Natural killer cell (primary cell): ENCODE results near the gene DYNC2H1. TPM values are rescaled to one million over a fixed set of nuclear protein-coding genes. Genes with fewer than 3 reads are reported as not detected.

Source experiments
- ATAC-seq, 3 donors: fragments of 150-1000 bp in 2 of 3; fragments of 200-7000 bp in 1 of 3; cut with Tn5 transposase; 1 replicate in 1 of 3; 2 replicates in 2 of 3; pipeline ENCODE4 v1.10.0; 2021; ENCODE audit warnings: mild to moderate bottlenecking in 2 of 3, moderate library complexity in 2 of 3
- DNase-seq, 2 donors: peaks; one replicate each; pipeline versions ENCODE4 v3.0.0 to v3.0.0-alpha.2; 2013 to 2021; ENCODE audit warnings: mixed read lengths in 1 of 2
- H3K27ac ChIP-seq: one replicate; pipeline ENCODE4 v1.5.1; 2013; ENCODE audit warnings: mild to moderate bottlenecking, low read length
- H3K27me3 ChIP-seq: one replicate; pipeline ENCODE4 v1.6.1; 2013; ENCODE audit warnings: low read length; ENCODE audit not compliant: control insufficient read depth, insufficient read depth
- H3K36me3 ChIP-seq: one replicate; pipeline ENCODE4 v1.6.1; 2013; ENCODE audit warnings: low read length; ENCODE audit not compliant: control insufficient read depth, insufficient read depth
- H3K4me1 ChIP-seq: one replicate; pipeline ENCODE4 v1.6.1; 2013; ENCODE audit warnings: low read length; ENCODE audit not compliant: control insufficient read depth, insufficient read depth
- H3K4me3 ChIP-seq: one replicate; pipeline ENCODE4 v1.5.1; 2013; ENCODE audit warnings: low read length
- H3K9me3 ChIP-seq: one replicate; pipeline ENCODE4 v1.6.1; 2013; ENCODE audit warnings: low read length; ENCODE audit not compliant: control insufficient read depth, insufficient read depth
- H3K27ac Mint-ChIP-seq, 2 donors: one replicate each; pipeline ENCODE4 v1.8.0; 2022; ENCODE audit warnings: mild to moderate bottlenecking in 2 of 2, mixed read lengths in 2 of 2, moderate library complexity in 1 of 2
- H3K27me3 Mint-ChIP-seq, 2 donors: one replicate each; pipeline ENCODE4 v1.8.0; 2022; ENCODE audit warnings: low read depth in 2 of 2, mixed read lengths in 2 of 2
- H3K36me3 Mint-ChIP-seq: one replicate; pipeline ENCODE4 v1.8.0; 2022; ENCODE audit warnings: mixed read lengths
- H3K4me1 Mint-ChIP-seq, 2 donors: one replicate each; pipeline ENCODE4 v1.8.0; 2022; ENCODE audit warnings: mixed read lengths in 2 of 2
- H3K4me3 Mint-ChIP-seq: one replicate; pipeline ENCODE4 v1.8.0; 2022; ENCODE audit warnings: mild to moderate bottlenecking, moderate library complexity, mixed read lengths
- H3K9me3 Mint-ChIP-seq, 2 donors: one replicate each; pipeline ENCODE4 v1.8.0; 2022; ENCODE audit warnings: mixed read lengths in 2 of 2
- CTCF ChIP-seq: fragments of 200-600 bp; IDR thresholded peaks from one replicate; pipeline ENCODE4 v1.8.0; 2022; ENCODE audit warnings: antibody characterized with exemption
- WGBS: methylation state at CpG from one replicate; pipeline ENCODE4 v1.1.7; 2013; ENCODE audit warnings: missing lambda C conversion rate; ENCODE audit not compliant: insufficient coverage; 5-methylcytosine and 5-hydroxymethylcytosine counted together
- intact Hi-C: fragments of 100-400 bp; cut with micrococcal nuclease; formaldehyde crosslinking; loops from one replicate; pipeline ENCODE4 v1.14.2; 2022
- total RNA-seq, 4 donors: library from RNA; stranded (reverse); fragments of 120-200 nt in 1 of 4; gene quantifications; one replicate each; pipeline versions ENCODE4 v1.2.3 to v1.2.4, GENCODE V29; 2013 to 2022

Gene DYNC2H1
- total RNA-seq, 3 donors from 2014 or later (not counting 1 experiment from before 2014, with no cell fraction given) = 4.1 to 7.5 (median 4.4) TPM

- intact Hi-C loops = no loop called here
- no peak overlapping the region for H3K4me3 ChIP-seq
- no peak for ATAC-seq
- TF ChIP-seq CTCF = no peak
- no peaks in the 10 kb centered on the region for H3K9me3 ChIP-seq
- Mint-ChIP-seq H3K27ac (peak overlapping the region; percentile 82 to 84), H3K36me3 (no peaks in the 10 kb centered on the region), H3K27me3 (no peaks in the 10 kb centered on the region), H3K9me3 (no peaks in the 10 kb centered on the region), H3K4me1 (peaks cover 37 to 44% of the 10 kb centered on the region in 2 donors), H3K4me3 (peak overlapping the region; percentile 69)
- H3K36me3 ChIP-seq = peaks cover 8% of the 10 kb centered on the region
- no peaks in the 10 kb centered on the region for H3K27me3 ChIP-seq
- H3K27ac ChIP-seq = peak overlapping the region; percentile 26
- WGBS = no CpG with 5 or more reads among the region's 2 CpGs
- peak in 1 of 2 donors; percentile 12 for DNase-seq
- H3K4me1 ChIP-seq = peaks cover 4% of the 10 kb centered on the region
Observed at GRCh38 chr11:103069367-103069766, 39.9 kb upstream of the DYNC2H1 start.

- Mint-ChIP-seq H3K4me1 (peaks cover 37 to 44% of the 10 kb centered on the region in 2 donors), H3K4me3 (peak overlapping the region; percentile 69)
Observed at GRCh38 chr11:103070142-103070541, 39.1 kb upstream of the DYNC2H1 start.

GRCh38 chr11:103071008-103071407 lies 38.2 kb upstream of the DYNC2H1 start:
- Histone ChIP-seq H3K4me1 (peaks cover 4% of the 10 kb centered on the region), H3K4me3 (no peak overlapping the region), H3K27ac (no peak overlapping the region), H3K9me3 (no peaks in the 10 kb centered on the region), H3K27me3 (no peaks in the 10 kb centered on the region), H3K36me3 (peaks cover 3% of the 10 kb centered on the region)
- Mint-ChIP-seq H3K27me3 (no peaks in the 10 kb centered on the region), H3K9me3 (no peaks in the 10 kb centered on the region), H3K27ac (peak overlapping the region; percentile 82 to 84), H3K36me3 (no peaks in the 10 kb centered on the region), H3K4me1 (peaks cover 37 to 44% of the 10 kb centered on the region in 2 donors), H3K4me3 (no peak overlapping the region)
- no peak for ATAC-seq
- no peak for DNase-seq
- intact Hi-C loops = no loop called here
- TF ChIP-seq CTCF = no peak

More at GRCh38 chr11:103070142-103070541, 39.1 kb upstream of the DYNC2H1 start:
- peak in 1 of 2 donors; percentile 11 for DNase-seq
- H3K36me3 ChIP-seq = peaks cover 5% of the 10 kb centered on the region
- Mint-ChIP-seq H3K36me3 (no peaks in the 10 kb centered on the region), H3K9me3 (no peaks in the 10 kb centered on the region), H3K27ac (peak overlapping the region; percentile 82 to 84), H3K27me3 (no peaks in the 10 kb centered on the region)
- TF ChIP-seq CTCF = no peak
- H3K4me1 ChIP-seq = peaks cover 4% of the 10 kb centered on the region
- peak; percentile 64 to 82 (median 67) for ATAC-seq
- no peaks in the 10 kb centered on the region for H3K9me3 ChIP-seq
- no peak overlapping the region for H3K4me3 ChIP-seq
- no peaks in the 10 kb centered on the region for H3K27me3 ChIP-seq
- intact Hi-C loops = no loop called here
- peak overlapping the region; percentile 38 for H3K27ac ChIP-seq

GRCh38 chr11:103076361-103076760 lies 32.9 kb upstream of the DYNC2H1 start:
- no peak for TF ChIP-seq CTCF
- H3K9me3 ChIP-seq = no peaks in the 10 kb centered on the region
- Mint-ChIP-seq H3K27me3 (no peaks in the 10 kb centered on the region), H3K4me1 (no peaks in the 10 kb centered on the region), H3K4me3 (no peak overlapping the region), H3K9me3 (no peaks in the 10 kb centered on the region), H3K36me3 (peaks cover 21% of the 10 kb centered on the region), H3K27ac (no peak overlapping the region)
- WGBS = no CpG with 5 or more reads among the region's 3 CpGs
- H3K27ac ChIP-seq = no peak overlapping the region
- DNase-seq = no peak
- ATAC-seq = no peak
- H3K27me3 ChIP-seq = no peaks in the 10 kb centered on the region
- peaks cover 23% of the 10 kb centered on the region for H3K36me3 ChIP-seq
- no peaks in the 10 kb centered on the region for H3K4me1 ChIP-seq
- H3K4me3 ChIP-seq = no peak overlapping the region
- intact Hi-C loops = no loop called here
